Measurements from ENCODE around the gene SLC25A23. TPM values are rescaled to one million over a fixed set of nuclear protein-coding genes. Genes with fewer than 3 reads are reported as not detected.

SLC25A23 gene
- total and polyA plus RNA-seq, 2 of the 8 experiments (the other 6 are each of a cell fraction or from before 2014, with no cell fraction given), result 18.0 to 48.1 TPM

DNA sequence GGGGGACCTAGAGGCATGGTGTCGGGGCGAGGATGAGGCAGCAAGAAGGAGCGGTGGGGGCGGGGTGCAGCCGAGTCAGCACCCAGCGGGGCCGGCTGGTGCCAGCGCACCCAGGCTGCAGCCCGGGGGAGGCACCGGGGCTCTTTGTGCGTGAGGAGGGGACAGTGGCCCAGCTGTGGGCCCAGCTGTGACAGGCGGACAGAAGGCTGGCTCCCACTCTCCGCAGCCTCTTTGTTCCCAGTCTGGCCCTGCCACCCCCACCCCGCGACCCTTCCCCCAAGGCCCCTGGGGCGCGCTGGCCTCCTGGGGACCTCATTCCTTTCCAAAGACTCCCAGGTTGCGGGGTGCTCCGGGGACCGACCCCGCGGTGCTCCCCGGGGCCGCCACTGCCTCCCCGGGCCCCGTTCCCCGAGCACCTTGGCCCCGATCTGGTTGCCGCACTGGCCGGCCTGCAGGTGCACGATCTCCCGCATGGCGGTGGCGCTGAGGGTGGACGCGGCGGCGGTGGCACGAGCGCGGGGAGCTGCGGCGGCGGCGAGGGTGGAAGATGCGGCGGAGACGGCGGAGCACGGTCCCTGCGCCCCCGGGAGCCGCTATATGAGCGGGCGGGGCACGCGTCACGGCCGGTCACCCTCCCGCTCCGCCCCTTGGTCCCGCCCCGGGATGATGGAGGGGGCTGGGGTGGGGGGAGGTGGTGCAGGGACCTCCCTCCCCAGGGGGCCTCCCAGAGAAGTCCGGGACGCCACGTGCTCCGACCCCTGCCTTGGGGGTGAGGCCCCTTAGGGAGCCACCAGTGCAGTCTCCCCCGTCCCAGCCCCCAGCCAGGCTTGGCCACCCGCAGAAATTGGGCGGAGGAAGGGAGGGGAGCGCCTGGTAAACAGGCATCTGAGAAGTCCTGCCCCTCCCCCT, 42.4 kb upstream of the SLC25A23 start, which contains the start of gene TUBB4A (continued):
- TF ChIP-seq HDAC2 (IDR thresholded peaks at IDR 0.05; ENCODE audit: borderline replicate concordance in 1 of 2, low read depth in 2 of 2, low read length in 2 of 2) (0 out of 4 replicates have a peak, but pooled peaks of 1 of the 2 experiments have one; percentile 15), ASH2L (IDR thresholded peaks at IDR 0.05; ENCODE audit: low read length) (peak; percentile 47), SP1 (IDR thresholded peaks at IDR 0.05; ENCODE audit: low read depth, low read length) (no peak), RAD21 (IDR thresholded peaks at IDR 0.05 in 1 of 2, conservative IDR thresholded peaks at IDR 0.05 in 1 of 2; ENCODE audit: low read depth in 2 of 2, low read length in 2 of 2) (no peak), EP300 (IDR thresholded peaks at IDR 0.05; ENCODE audit: borderline replicate concordance in 1 of 2, low read depth in 2 of 2, low read length in 2 of 2) (no peak), CEBPB (IDR thresholded peaks at IDR 0.05; ENCODE audit: low read depth, low read length) (no peak), SIRT6 (IDR thresholded peaks at IDR 0.05; ENCODE audit: low read length) (no peak), GTF2F1 (IDR thresholded peaks at IDR 0.05; ENCODE audit: borderline replicate concordance, low read depth, low read length) (no peak)
